Stimulated activated CD4-positive, alpha-beta T cell treated with anti-CD3 and anti-CD28 coated beads, Interleukin-15, amount 100 ng/mL, for 24 hours (primary cell): ENCODE data around the gene CRYGN.

ENCODE experiments used
- DNase-seq: peaks from one replicate; pipeline ENCODE4 v3.0.0-alpha.2; 2020

The CRYGN gene, protein sequence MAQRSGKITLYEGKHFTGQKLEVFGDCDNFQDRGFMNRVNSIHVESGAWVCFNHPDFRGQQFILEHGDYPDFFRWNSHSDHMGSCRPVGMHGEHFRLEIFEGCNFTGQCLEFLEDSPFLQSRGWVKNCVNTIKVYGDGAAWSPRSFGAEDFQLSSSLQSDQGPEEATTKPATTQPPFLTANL

GRCh38 chr7:151439855-151440798, at the start of gene CRYGN:
CRYGN (minus strand) TSS chr7:151440141; CDS start chr7:151439917, 224 bp downstream.
- peak; percentile 35 for DNase-seq

DNA sequence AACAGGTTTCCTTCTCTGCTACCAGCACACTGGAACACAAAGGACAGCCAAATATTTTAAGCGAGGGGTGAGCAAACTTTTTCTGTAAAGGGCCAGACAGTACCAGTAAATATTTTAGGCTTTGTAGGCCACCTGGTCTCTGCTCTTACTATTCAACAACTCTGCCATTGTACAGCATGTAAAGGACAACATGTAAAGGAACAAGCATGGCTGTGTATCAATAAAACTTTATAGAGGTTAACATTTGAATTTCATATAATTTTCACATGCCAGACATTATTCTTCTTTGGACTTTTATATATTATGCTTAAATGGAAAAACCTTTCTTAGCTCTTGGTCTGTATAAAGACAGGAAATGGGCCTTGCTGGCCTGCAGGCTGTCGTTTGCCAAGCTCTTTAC, 49.6 kb upstream of the CRYGN start:
- DNase-seq, result no peak

DNA sequence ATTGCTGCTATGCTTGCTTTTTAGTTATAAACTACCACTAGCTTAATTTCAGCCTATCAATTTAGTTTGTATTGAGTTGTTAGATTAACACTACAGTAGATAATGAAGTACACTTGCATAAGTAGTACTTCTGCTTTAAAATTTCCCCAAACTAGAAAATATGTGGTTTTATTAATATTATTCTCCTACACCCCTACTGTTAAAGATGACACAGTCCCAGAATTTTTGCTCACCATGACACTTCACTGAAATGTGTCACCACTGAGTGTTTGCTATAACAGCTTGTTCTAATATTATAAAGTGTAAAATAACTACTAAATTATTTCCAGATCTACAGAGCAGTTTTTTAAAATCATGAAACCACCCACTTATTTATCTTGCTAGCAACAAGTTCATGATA, 48.2 kb upstream of the CRYGN start:
- DNase-seq, result no peak

- no peak for DNase-seq
Measured at GRCh38 chr7:151487228-151487627, 47.3 kb upstream of the CRYGN start.

- DNase-seq, result no peak
Measured at GRCh38 chr7:151486074-151486473, 46.1 kb upstream of the CRYGN start.

GRCh38 chr7:151484971-151485707, 45.2 kb upstream of the CRYGN start:
- peak; percentile 53 for DNase-seq

- DNase-seq, result no peak
Measured at GRCh38 chr7:151483711-151483983, 43.7 kb upstream of the CRYGN start.

GRCh38 chr7:151482883-151483710, 43.2 kb upstream of the CRYGN start:
- no peak for DNase-seq

GRCh38 chr7:151481650-151482505, 41.9 kb upstream of the CRYGN start:
- DNase-seq, result no peak

GRCh38 chr7:151477867-151478266, 37.9 kb upstream of the CRYGN start:
- DNase-seq, result no peak

GRCh38 chr7:151472644-151473380, 32.9 kb upstream of the CRYGN start:
- no peak for DNase-seq

DNA sequence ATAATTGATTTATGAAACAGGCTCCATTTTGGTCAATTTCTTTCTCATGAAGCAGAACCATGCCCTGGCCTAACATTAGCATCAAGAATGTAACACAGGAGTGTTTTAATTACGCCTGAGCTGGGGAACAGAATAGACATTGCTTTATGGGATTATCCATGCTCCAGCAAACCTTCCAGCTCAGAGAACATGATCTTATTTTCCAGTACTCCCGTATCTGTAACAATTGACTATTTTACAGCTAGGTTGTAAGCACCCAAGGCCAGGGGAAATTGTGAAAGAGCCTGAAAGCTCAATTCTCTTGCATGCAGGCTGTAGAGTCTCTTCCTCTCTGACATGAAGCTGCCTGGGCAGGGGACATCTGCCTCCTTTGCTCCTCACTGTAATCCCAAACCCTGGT, 30.8 kb upstream of the CRYGN start:
- DNase-seq, result no peak

- DNase-seq, result no peak
Measured at GRCh38 chr7:151469281-151469680, 29.3 kb upstream of the CRYGN start.

DNA sequence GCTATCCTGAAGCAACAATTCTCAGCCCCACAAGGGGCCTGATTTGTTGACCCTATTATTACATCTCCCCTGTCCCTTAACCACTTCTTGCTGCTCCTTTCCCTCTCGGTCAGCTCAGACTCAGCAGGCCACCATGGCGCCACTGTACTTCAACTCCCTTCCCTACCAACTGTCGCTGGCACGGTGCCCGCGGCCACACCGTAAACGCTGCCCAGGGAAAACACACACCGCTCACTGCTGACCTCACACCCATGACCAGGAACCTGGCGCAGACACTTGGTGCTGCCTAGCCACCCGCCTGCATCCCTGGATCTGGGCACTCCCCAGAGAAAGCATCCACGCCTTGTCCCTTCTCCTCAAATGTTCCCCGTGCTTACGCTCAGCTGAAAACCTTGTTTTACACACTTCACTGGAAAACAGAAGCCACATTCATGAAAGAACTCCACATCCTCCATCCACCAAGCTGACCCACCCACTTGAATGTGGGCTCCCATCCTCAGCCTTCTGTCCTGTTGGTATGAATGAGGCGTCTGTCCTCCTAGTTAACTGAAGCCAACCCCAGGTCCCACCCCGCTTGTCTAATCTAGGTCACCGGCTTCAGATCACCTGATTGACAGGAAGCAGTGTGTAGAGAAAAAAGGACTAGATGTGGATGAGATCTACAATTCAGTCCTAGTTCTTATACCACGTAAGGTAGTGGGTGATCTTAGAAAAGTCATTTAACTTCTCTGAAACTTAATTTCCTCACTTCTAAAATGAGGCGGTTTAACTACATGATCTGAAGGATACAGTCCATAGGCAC, 28.5 kb upstream of the CRYGN start:
- no peak for DNase-seq

DNA sequence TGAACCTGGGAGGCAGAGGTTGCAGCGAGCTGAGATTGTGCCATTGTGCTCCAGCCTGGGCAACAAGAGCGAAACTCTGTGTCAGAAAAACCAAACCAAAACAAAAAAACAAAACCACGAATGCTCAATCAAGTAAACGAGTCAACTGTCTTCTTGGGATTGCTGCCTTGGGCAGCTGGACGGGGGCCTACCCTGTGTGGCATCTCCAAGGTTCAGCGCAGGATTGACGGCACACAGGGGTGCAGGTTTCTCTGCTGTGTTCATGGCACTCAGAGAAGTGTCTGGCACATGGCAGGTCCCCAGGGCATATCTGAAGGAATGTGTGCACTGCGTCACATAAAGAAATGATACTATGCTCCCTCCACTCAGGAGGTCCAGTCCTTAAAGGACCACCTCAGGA, 25.2 kb upstream of the CRYGN start:
- DNase-seq, result no peak

- DNase-seq, result no peak
Measured at GRCh38 chr7:151462306-151462779, 22.4 kb upstream of the CRYGN start.

GRCh38 chr7:151461942-151462230, 21.9 kb upstream of the CRYGN start:
- DNase-seq, result no peak

- no peak for DNase-seq
Measured at GRCh38 chr7:151461096-151461941, 21.4 kb upstream of the CRYGN start.

DNA sequence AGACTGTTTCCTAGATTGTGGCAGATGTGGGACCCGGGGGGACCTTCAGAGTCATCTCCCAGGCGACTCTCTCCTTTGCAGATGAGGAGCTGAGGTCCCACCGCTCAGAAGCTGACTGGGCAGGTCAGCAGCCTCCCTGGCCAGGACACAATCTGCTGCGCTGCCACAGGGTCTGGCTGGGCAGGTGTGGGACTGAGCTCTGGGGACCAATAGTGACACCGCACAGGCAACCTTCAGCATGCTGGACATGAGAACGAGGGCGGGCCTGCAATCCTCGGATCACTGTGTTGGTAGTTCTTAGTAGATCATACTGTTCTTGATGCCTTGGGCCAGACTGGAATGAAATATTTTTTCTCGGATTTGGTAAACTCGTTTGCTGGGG, 20.5 kb upstream of the CRYGN start:
- no peak for DNase-seq
